Mammary microvascular endothelial cell (primary cell): ENCODE data around the gene ZNF571. TPM values are rescaled to one million over a fixed set of nuclear protein-coding genes. Genes with fewer than 3 reads are reported as not detected.

ENCODE experiments used
- total RNA-seq: library from RNA; depleted of rRNA; stranded (reverse); fragments of >200 nt; gene quantifications from 2 replicates; pipeline ENCODE4 v1.2.3, GENCODE V29; 2015

ZNF571 gene
- 1.6 and 1.8 TPM in 2 replicates for total RNA-seq

DNA sequence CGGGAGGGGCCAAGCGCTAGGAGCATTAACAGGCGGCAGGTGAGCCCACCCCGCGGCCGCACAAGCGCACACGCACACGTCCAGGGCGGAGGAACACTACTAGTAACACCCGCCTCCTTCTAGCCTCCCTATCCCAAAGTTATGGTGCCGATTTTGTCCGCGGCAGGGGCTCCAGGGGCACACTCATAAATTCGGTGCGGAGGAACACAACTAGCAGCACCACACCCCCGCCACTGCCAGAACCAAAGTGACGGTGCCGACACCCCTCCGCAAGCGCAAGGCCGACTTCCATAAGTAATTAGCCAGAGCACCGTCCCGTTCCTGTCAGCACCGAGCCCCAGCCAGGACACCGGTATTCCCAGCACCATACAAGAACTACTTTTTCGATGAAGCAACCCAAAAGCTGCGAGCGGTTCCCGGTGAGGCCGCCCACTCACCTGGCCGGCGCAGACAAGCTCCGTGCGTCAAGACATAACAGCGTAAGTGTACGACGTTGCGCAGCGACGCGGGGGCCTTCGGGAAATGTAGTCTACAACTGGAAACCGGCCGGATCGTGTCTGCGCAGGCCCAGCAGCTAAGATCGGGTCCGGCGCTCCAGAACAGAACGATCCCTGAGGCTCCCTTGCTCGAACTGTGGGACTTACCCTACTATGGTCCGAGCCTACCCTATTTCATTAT, at the start of gene ZNF571, which contains the start of gene ZNF540:
TSS of gene ZNF571 (minus strand) at position 489 of the 678 bp plus-strand sequence. CDS start 8,116 bp downstream, outside the sequence.
TSS of gene ZNF540 (plus strand) at position 573 of the 678 bp plus-strand sequence. CDS start 3,572 bp downstream, outside the sequence.

Other genes starting within 250 kb of the ZNF571 start
- 1.5 and 1.9 TPM in 2 replicates for gene ZNF527, start 223.7 kb downstream of the ZNF571 start, total RNA-seq
- gene ZNF569, start 127.3 kb downstream of the ZNF571 start, total RNA-seq = 2.5 and 3.6 TPM in 2 replicates
- 2.1 and 2.2 TPM in 2 replicates for gene ZNF570, start 125.4 kb downstream of the ZNF571 start, total RNA-seq
- gene ZNF793, start 87.9 kb downstream of the ZNF571 start, total RNA-seq = 0.34 and 0.73 TPM in 2 replicates
- gene ZNF540, start 84 bp upstream of the ZNF571 start, total RNA-seq = 1.4 TPM in 1 of 2 replicates, not detected in the other
- 6.1 and 12.3 TPM in 2 replicates for gene ZFP30, start 60.7 kb upstream of the ZNF571 start, total RNA-seq
- gene ZNF607, start 125.0 kb upstream of the ZNF571 start, total RNA-seq = 1.4 and 4.3 TPM in 2 replicates
- 3.0 and 5.1 TPM in 2 replicates for gene ZNF573, start 184.8 kb upstream of the ZNF571 start, total RNA-seq